Prostate gland (tissue), 2 donors: ENCODE data around the gene H6PD.

Experiments
- CTCF ChIP-seq, 4 experiments: fragments of 200-600 bp in 2 of 4; fragments of 450-650 bp in 2 of 4; sonication (generic) in 2 of 4; IDR thresholded peaks; 1 replicate in 3 of 4; 2 replicates in 1 of 4; pipeline ENCODE4 v1.5.1; 2016 to 2019; ENCODE audit warnings: antibody characterized with exemption in 4 of 4, mild to moderate bottlenecking in 2 of 4, moderate library complexity in 2 of 4
- POLR2A ChIP-seq: fragments of 450-650 bp; IDR thresholded peaks from one replicate; pipeline ENCODE4 v1.6.1; 2016; ENCODE audit warnings: antibody characterized with exemption, mild to moderate bottlenecking
- POLR2AphosphoS5 ChIP-seq: sonication (generic); formaldehyde crosslinking; IDR thresholded peaks from one replicate; pipeline ENCODE4 v1.6.1; 2017; ENCODE audit warnings: antibody characterized with exemption

- TF ChIP-seq CTCF (IDR thresholded peaks at IDR 0.05) (no peak), POLR2AphosphoS5 (no peak), POLR2A (no peak)
These were observed 26.9 kb upstream of the H6PD start for GRCh38 chr1:9207715-9208114.
